PC-3 (cell line): ENCODE results near the gene GSPT1. TPM values are rescaled to one million over a fixed set of nuclear protein-coding genes. Genes with fewer than 3 reads are reported as not detected.
"Not testable (repeated sequence)": the region's sequence is repeated elsewhere in the genome, so short reads cannot be mapped to it uniquely, and the experiment has no call there.

Experiments
- ATAC-seq: fragments of 200-7000 bp; cut with Tn5 transposase; 2 replicates; pipeline ENCODE4 v1.9.1; 2020; ENCODE audit warnings: mild to moderate bottlenecking, moderate library complexity
- BruUV-seq: library from RNA; stranded (reverse); fragments of 400-500 nt; replicated peaks from 2 replicates; lab custom pipeline; 2021; lab: Mats Ljungman, UMichigan
- CTCF ChIA-PET: fragments of 300-600 bp; sonication (Branson Sonifier 250); formaldehyde crosslinking; loops from one replicate; lab custom pipeline; 2022; ENCODE audit warnings: antibody characterized with exemption; lab: Charles Lee
- POLR2A ChIA-PET: fragments of 300-600 bp; sonication (Branson Sonifier 250); formaldehyde crosslinking; loops from one replicate; lab custom pipeline; 2022; ENCODE audit warnings: antibody characterized with exemption; ENCODE audit not compliant: unreplicated experiment; lab: Charles Lee
- DNase-seq: peaks from one replicate; pipeline ENCODE4 v3.0.0-alpha.2; 2015
- H2AFZ ChIP-seq: fragments of 300-600 bp; sonication (generic); 2 replicates; pipeline ENCODE4 v1.6.0; 2016; ENCODE audit warnings: antibody characterized with exemption, low read length
- H3F3A ChIP-seq: fragments of 300-600 bp; sonication (generic); one replicate; pipeline ENCODE4 v1.6.0; 2017; ENCODE audit warnings: antibody characterized with exemption, low read length, control low read depth, mild to moderate bottlenecking; ENCODE audit not compliant: unreplicated experiment
- H3K27ac ChIP-seq: fragments of 300-600 bp; sonication (generic); 2 replicates; pipeline ENCODE4 v1.5.1; 2016; ENCODE audit warnings: mild to moderate bottlenecking, low read length
- H3K27me3 ChIP-seq: fragments of 300-600 bp; sonication (generic); 2 replicates; pipeline ENCODE4 v1.6.1; 2016; ENCODE audit warnings: low read length, mixed read lengths
- H3K36me3 ChIP-seq: fragments of 300-600 bp; sonication (generic); 2 replicates; pipeline ENCODE4 v1.6.1; 2016; ENCODE audit warnings: low read depth, mixed run types, low read length, mixed read lengths
- H3K4me1 ChIP-seq: fragments of 300-600 bp; sonication (generic); 2 replicates; pipeline ENCODE4 v1.5.1; 2016; ENCODE audit warnings: low read length; ENCODE audit not compliant: insufficient read depth
- H3K4me2 ChIP-seq: fragments of 300-600 bp; sonication (generic); 2 replicates; pipeline ENCODE4 v1.6.0; 2016; ENCODE audit warnings: low read length
- H3K4me3 ChIP-seq: fragments of 300-600 bp; sonication (generic); 2 replicates; pipeline ENCODE4 v1.5.1; 2016; ENCODE audit warnings: mild to moderate bottlenecking, low read length, mixed read lengths
- H3K79me2 ChIP-seq: fragments of 300-600 bp; sonication (generic); 2 replicates; pipeline ENCODE4 v1.6.1; 2017; ENCODE audit warnings: low read length, mixed read lengths
- H3K9ac ChIP-seq: fragments of 300-600 bp; sonication (generic); 2 replicates; pipeline ENCODE4 v1.6.0; 2016; ENCODE audit warnings: mild to moderate bottlenecking, low read length
- H3K9me2 ChIP-seq: fragments of 300-600 bp; sonication (generic); replicated peaks from 2 replicates; pipeline ENCODE4 v1.6.1; 2016; ENCODE audit warnings: mixed run types, low read length, mixed read lengths
- H3K9me3 ChIP-seq: fragments of 300-600 bp; sonication (generic); 2 replicates; pipeline ENCODE4 v1.6.1; 2016; ENCODE audit warnings: low read length, mixed read lengths
- H4K20me1 ChIP-seq: fragments of 300-600 bp; sonication (generic); 2 replicates; pipeline ENCODE4 v1.6.1; 2016; ENCODE audit warnings: low read length, mixed read lengths
- EZH2 ChIP-seq: fragments of 300-600 bp; sonication (generic); IDR thresholded peaks from one replicate; pipeline ENCODE4 v1.6.1; 2017; ENCODE audit warnings: antibody characterized with exemption, mild to moderate bottlenecking, low read length; ENCODE audit not compliant: unreplicated experiment
- EZH2phosphoT487 ChIP-seq: fragments of 300-600 bp; sonication (generic); IDR thresholded peaks from 2 replicates; pipeline ENCODE4 v1.6.1; 2018; ENCODE audit warnings: mild to moderate bottlenecking, antibody characterized with exemption, low read length, borderline replicate concordance
- intact Hi-C: fragments of 100-400 bp; cut with micrococcal nuclease; formaldehyde crosslinking; loops from 2 replicates; pipeline ENCODE4 v1.9.0; 2023
- total RNA-seq: library from RNA; depleted of rRNA; stranded (reverse); fragments of >200 nt; gene quantifications from 2 replicates; pipeline ENCODE4 v1.2.3, GENCODE V29; 2014
- TF ChIP-seq, protein P1 (sequence below): fragments of 300-600 bp; sonication (generic); conservative IDR thresholded peaks from 2 replicates; pipeline ENCODE4 v1.5.1; 2017; ENCODE audit warnings: antibody characterized with exemption, low read depth, mild to moderate bottlenecking, low read length

GSPT1 gene
- total RNA-seq, 1 experiment from 2014 or later = 67.9 TPM

DNA sequence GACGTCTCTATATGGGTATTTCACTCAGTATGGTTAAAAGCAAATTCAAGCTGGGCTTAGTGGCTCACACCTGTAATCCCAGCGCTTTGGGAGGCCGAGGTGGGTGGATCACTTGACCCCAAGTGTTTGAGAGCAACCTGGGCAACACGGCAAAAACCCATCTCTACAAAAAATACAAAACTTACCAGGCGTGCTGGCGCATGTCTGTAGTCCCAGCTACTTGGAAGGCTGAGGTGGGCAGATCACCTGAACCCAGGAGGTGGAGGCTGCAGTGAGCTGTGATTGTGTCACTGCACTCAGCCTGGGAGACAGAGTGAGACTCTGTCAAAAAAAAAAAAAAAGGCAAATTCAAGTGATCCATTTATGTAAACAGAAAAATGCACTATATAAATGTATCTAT is 48.0 kb upstream of the GSPT1 start:
- Histone ChIP-seq H3K27ac (no peak overlapping the region), H3K36me3 (no peaks in the 10 kb centered on the region), H3K4me1 (no peaks in the 10 kb centered on the region), H3K4me3 (no peak overlapping the region), H3K27me3 (no peaks in the 10 kb centered on the region), H3F3A (no peaks in the 10 kb centered on the region), H3K9ac (no peak overlapping the region), H3K9me3 (no peaks in the 10 kb centered on the region), H4K20me1 (no peaks in the 10 kb centered on the region), H3K9me2 (no peaks in the 10 kb centered on the region), H3K4me2 (no peak overlapping the region), H3K79me2 (no peaks in the 10 kb centered on the region), H2AFZ (no peak overlapping the region)
- intact Hi-C loops = no loop called here
- POLR2A ChIA-PET = no interaction called here
- no TSS peak for BruUV-seq
- DNase-seq (no peak), ATAC-seq (no peak)
- CTCF ChIA-PET = no interaction called here
- no peak for TF ChIP-seq EZH2phosphoT487
- no peak for TF ChIP-seq EZH2
- TF ChIP-seq, protein P1, sequence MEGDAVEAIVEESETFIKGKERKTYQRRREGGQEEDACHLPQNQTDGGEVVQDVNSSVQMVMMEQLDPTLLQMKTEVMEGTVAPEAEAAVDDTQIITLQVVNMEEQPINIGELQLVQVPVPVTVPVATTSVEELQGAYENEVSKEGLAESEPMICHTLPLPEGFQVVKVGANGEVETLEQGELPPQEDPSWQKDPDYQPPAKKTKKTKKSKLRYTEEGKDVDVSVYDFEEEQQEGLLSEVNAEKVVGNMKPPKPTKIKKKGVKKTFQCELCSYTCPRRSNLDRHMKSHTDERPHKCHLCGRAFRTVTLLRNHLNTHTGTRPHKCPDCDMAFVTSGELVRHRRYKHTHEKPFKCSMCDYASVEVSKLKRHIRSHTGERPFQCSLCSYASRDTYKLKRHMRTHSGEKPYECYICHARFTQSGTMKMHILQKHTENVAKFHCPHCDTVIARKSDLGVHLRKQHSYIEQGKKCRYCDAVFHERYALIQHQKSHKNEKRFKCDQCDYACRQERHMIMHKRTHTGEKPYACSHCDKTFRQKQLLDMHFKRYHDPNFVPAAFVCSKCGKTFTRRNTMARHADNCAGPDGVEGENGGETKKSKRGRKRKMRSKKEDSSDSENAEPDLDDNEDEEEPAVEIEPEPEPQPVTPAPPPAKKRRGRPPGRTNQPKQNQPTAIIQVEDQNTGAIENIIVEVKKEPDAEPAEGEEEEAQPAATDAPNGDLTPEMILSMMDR = no peak

DNA sequence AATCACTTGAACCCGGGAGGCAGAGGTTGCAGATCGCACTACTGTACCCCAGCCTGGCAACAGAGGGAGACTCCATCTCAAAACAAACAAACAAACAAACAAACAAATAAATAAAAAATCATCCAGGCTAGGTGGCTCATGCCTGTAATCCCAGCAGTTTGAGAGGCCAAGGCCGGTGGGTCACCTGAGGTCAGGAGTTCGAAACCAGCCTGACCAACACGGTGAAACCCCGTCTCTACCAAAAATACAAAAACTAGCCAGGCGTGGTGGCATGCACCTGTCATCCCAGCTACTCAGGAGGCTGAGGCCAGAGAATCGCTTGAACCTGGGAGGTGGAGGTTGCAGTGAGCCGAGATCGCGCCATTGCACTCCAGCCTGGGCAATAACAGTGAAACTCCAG is 47.2 kb upstream of the GSPT1 start:
- H3K9me2 ChIP-seq, intact Hi-C loops, H3K9me3 ChIP-seq, H3K4me1 ChIP-seq, H3K27me3 ChIP-seq, H3K9ac ChIP-seq, H3K4me2 ChIP-seq, ATAC-seq, BruUV-seq, H2AFZ ChIP-seq, DNase-seq, H3K36me3 ChIP-seq, H4K20me1 ChIP-seq, POLR2A ChIA-PET, H3K4me3 ChIP-seq, H3F3A ChIP-seq, H3K27ac ChIP-seq, H3K79me2 ChIP-seq: not testable (repeated sequence)
- CTCF ChIA-PET = interaction anchor here (0.6 kb wide), 1 partner anchor 132 kb away, joined by 3 read pairs; no protein-coding TSS in a partner anchor

DNA sequence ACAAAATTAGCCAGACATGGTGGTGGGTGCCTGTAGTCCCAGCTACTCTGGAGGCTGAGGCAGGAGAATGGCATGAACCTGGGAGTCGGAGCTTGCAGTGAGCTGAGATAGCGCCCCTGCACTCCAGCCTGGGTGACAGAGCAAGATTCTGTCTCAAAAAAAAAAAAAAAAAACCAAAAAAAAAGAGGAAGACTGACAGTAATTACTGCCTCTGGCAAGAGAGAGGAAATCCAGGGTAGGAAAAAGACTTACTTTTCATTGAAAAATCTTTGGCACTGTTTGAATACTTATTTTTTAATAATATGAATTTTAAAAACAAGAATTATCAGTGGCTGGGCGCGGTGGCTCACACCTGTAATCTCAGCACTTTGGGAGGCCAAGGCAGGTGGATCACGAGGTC is 46.7 kb upstream of the GSPT1 start:
- BruUV-seq, H3F3A ChIP-seq, H3K4me1 ChIP-seq, H2AFZ ChIP-seq, H3K4me2 ChIP-seq, H3K9ac ChIP-seq, H3K36me3 ChIP-seq, H3K4me3 ChIP-seq, intact Hi-C loops, H3K9me2 ChIP-seq, ATAC-seq, H3K27me3 ChIP-seq, DNase-seq, H3K79me2 ChIP-seq, POLR2A ChIA-PET, H4K20me1 ChIP-seq, CTCF ChIA-PET, H3K9me3 ChIP-seq, H3K27ac ChIP-seq: not testable (repeated sequence)
